Inferior parietal cortex (tissue), 1 donor: ENCODE results near the gene ITCH.
A peak's percentile ranks its signal among the peaks of the same experiment; 100 is the strongest.

Experiments used
- DNase-seq: peaks from one replicate; pipeline ENCODE4 v3.0.0-alpha.2; 2016; ENCODE audit errors: extremely low spot score

The ITCH gene

GRCh38 chr20:34549291-34549928, 186.3 kb downstream of the ITCH start:
- no peak for DNase-seq

- DNase-seq = no peak
These were observed 186.8 kb downstream of the ITCH start for GRCh38 chr20:34549929-34550305.

GRCh38 chr20:34552569-34552968, 189.5 kb downstream of the ITCH start:
- DNase-seq = no peak

- DNase-seq = no peak
These were observed 190.3 kb downstream of the ITCH start for GRCh38 chr20:34553366-34553867.

- DNase-seq = no peak
These were observed 194.9 kb downstream of the ITCH start for GRCh38 chr20:34557936-34558319.

GRCh38 chr20:34558320-34559218, 195.5 kb downstream of the ITCH start, which contains the start of gene MAP1LC3A:
Gene MAP1LC3A, plus strand, starts transcription at chr20:34558718. Its CDS starts 151 bp downstream, at chr20:34558869.
- peak; percentile 82 for DNase-seq

GRCh38 chr20:34559311-34560140, 196.5 kb downstream of the ITCH start:
- no peak for DNase-seq

GRCh38 chr20:34560141-34560523, 197.1 kb downstream of the ITCH start:
- no peak for DNase-seq

GRCh38 chr20:34560614-34561013, 197.5 kb downstream of the ITCH start:
- DNase-seq = no peak
